NOMO-1 treated with dmso at 0.1 percent for 144 hours (cell line): Measurements from ENCODE around the gene RGPD5.
"Not testable (repeated sequence)": the region's sequence is repeated elsewhere in the genome, so short reads cannot be mapped to it uniquely, and the experiment has no call there.

Experiments
- DNase-seq: peaks from one replicate; lab custom pipeline; 2025; ENCODE audit not compliant: unreplicated experiment; lab: John Stamatoyannopoulos, UW

RGPD5 gene

GRCh38 chr2:109794074-109794737 lies at the start of gene RGPD5:
Gene RGPD5 (plus strand): TSS chr2:109794305. CDS start chr2:109794466, 161 bp downstream.
- DNase-seq = not testable (repeated sequence)

GRCh38 chr2:109751572-109751971 lies 42.5 kb upstream of the RGPD5 start:
- not testable (repeated sequence) for DNase-seq

- not testable (repeated sequence) for DNase-seq
Measured at GRCh38 chr2:109757163-109757824, 36.8 kb upstream of the RGPD5 start.

- DNase-seq = not testable (repeated sequence)
Measured at GRCh38 chr2:109760265-109761042, 33.7 kb upstream of the RGPD5 start.

GRCh38 chr2:109761043-109761454 lies 33.1 kb upstream of the RGPD5 start:
- not testable (repeated sequence) for DNase-seq

- DNase-seq = not testable (repeated sequence)
Measured at GRCh38 chr2:109761976-109762375, 32.1 kb upstream of the RGPD5 start.

- DNase-seq = not testable (repeated sequence)
Measured at GRCh38 chr2:109766074-109766473, 28.0 kb upstream of the RGPD5 start.

GRCh38 chr2:109766886-109767578 lies 27.1 kb upstream of the RGPD5 start:
- DNase-seq = not testable (repeated sequence)

GRCh38 chr2:109768934-109769333 lies 25.2 kb upstream of the RGPD5 start:
- not testable (repeated sequence) for DNase-seq

- not testable (repeated sequence) for DNase-seq
Measured at GRCh38 chr2:109779118-109779517, 15.0 kb upstream of the RGPD5 start.

GRCh38 chr2:109781147-109781816 lies 12.8 kb upstream of the RGPD5 start:
- DNase-seq = not testable (repeated sequence)

GRCh38 chr2:109782446-109782993 lies 11.6 kb upstream of the RGPD5 start:
- not testable (repeated sequence) for DNase-seq

- DNase-seq = not testable (repeated sequence)
Measured at GRCh38 chr2:109791530-109792279, 2.4 kb upstream of the RGPD5 start.

- not testable (repeated sequence) for DNase-seq
Measured at GRCh38 chr2:109792659-109793058, 1.4 kb upstream of the RGPD5 start.

- DNase-seq = not testable (repeated sequence)
Measured at GRCh38 chr2:109871129-109871751, 77.1 kb downstream of the RGPD5 start.

GRCh38 chr2:109876625-109877024 lies 82.5 kb downstream of the RGPD5 start:
- not testable (repeated sequence) for DNase-seq

- DNase-seq = not testable (repeated sequence)
Measured at GRCh38 chr2:109882112-109882511, 88.0 kb downstream of the RGPD5 start.

GRCh38 chr2:109888414-109888813 lies 94.3 kb downstream of the RGPD5 start:
- not testable (repeated sequence) for DNase-seq

- not testable (repeated sequence) for DNase-seq
Measured at GRCh38 chr2:109889909-109890308, 95.8 kb downstream of the RGPD5 start.
